Sigmoid colon (tissue), 4 donors: Measurements from ENCODE around the gene TPK1.

Experiments
- CTCF ChIP-seq, 4 experiments: fragments of 450-650 bp in 3 of 4; fragments of 200-600 bp in 1 of 4; IDR thresholded peaks; one replicate each; pipeline ENCODE4 v1.5.1; 2016 to 2019; ENCODE audit warnings: antibody characterized with exemption in 4 of 4, mild to moderate bottlenecking in 3 of 4, moderate library complexity in 2 of 4
- POLR2A ChIP-seq, 2 donors: fragments of 450-650 bp; IDR thresholded peaks; one replicate each; pipeline ENCODE4 v1.6.1; 2016; ENCODE audit warnings: antibody characterized with exemption in 2 of 2, mild to moderate bottlenecking in 2 of 2, moderate library complexity in 2 of 2
- POLR2AphosphoS5 ChIP-seq, 4 donors: sonication (generic); formaldehyde crosslinking; IDR thresholded peaks; one replicate each; pipeline ENCODE4 v1.6.1; 2017; ENCODE audit warnings: antibody characterized with exemption in 4 of 4

DNA sequence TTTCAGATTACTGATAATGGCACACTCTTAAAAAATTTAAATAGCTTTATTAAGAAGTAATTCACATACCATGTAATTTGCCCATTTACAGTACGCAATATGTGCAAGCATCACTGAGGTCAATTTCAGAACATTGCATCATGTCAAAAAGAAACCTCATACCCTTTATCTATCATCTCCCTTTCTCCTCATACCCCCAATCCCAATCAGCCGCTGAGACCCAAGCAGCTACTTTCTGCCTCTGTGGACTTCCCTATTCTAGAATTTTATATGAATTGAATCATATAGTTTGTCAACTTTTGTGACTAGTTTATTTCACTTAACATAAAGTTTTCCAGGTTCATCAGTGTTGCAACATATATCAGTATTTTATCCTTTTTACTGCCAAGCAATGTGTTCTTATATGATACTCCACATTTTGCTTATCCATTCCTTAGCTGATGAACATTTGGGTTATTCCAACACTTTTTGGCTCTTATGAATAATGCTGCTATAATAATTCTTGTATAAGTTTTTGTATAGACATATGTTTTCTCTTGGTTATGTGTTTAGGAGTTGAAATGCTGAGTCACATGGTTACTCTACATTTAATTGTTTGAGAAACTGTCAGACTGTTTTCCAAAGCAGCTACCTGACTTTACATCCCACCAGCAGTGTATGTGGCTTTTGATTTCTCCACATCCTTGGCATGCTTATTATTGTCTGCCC is 26.9 kb upstream of the TPK1 start:
- TF ChIP-seq CTCF (IDR thresholded peaks at IDR 0.05) (no peak), POLR2A (IDR thresholded peaks at IDR 0.05) (no peak), POLR2AphosphoS5 (IDR thresholded peaks at IDR 0.05) (no peak)
